ENCODE data around the gene ELMO1. TPM values are rescaled to one million over a fixed set of nuclear protein-coding genes. Genes with fewer than 3 reads are reported as not detected.

ELMO1 gene
- total RNA-seq, 1 experiment from 2014 or later, result 1.1 TPM

- Histone ChIP-seq H3K27me3 (ENCODE audit: insufficient read depth, low read length) (0 out of 2 replicates have a peak, but pooled peaks cover 4% of the 10 kb centered on the region), H3K9ac (ENCODE audit: low read length) (no peak overlapping the region), H3K4me1 (ENCODE audit: control insufficient read depth in 1 of 2, insufficient read depth in 2 of 2, low read length in 2 of 2) (no peaks in the 10 kb centered on the region), H3K9me3 (ENCODE audit: control insufficient read depth in 1 of 2, insufficient read depth in 1 of 2, low read depth in 1 of 2, low read length in 2 of 2) (no peaks in the 10 kb centered on the region), H4K20me1 (ENCODE audit: insufficient read depth) (no peaks in the 10 kb centered on the region), H3K4me3 (replicated peaks in 1 of 2; ENCODE audit: low read depth in 1 of 2, low read length in 2 of 2) (no peak overlapping the region), H3K36me3 (ENCODE audit: control insufficient read depth in 1 of 2, insufficient read depth in 2 of 2, low read length in 2 of 2) (no peaks in the 10 kb centered on the region), H3K4me2 (ENCODE audit: low read length) (no peak overlapping the region), H3K79me2 (ENCODE audit: insufficient read depth, low read length) (no peaks in the 10 kb centered on the region), H3K27ac (ENCODE audit: low read depth, low read length) (no peak overlapping the region), H3K9me2 (ENCODE audit: insufficient read depth) (no peaks in the 10 kb centered on the region), H2AFZ (ENCODE audit: low read depth, low read length, poor library complexity, severe bottlenecking) (no peak overlapping the region)
- intact Hi-C loops (cut with micrococcal nuclease), result no loop called here
- DNase-seq (ENCODE audit: low read depth, low spot score) (no peak), ATAC-seq (no peak)
- no peak for TF ChIP-seq CEBPB (IDR thresholded peaks at IDR 0.05; ENCODE audit: low read depth)
- no TSS peak for BruUV-seq (replicated peaks)
- POLR2A ChIA-PET, result no interaction called here
- RAD21 ChIA-PET (ENCODE audit: low non-redundant PET in 1 of 2, low total read pairs in 2 of 2, uncharacterized antibody in 2 of 2, unreplicated experiment in 2 of 2), result no interaction called here
- CTCF ChIA-PET, result no interaction called here
Measured at GRCh38 chr7:36910859-36911258, 537.8 kb downstream of the ELMO1 start.

GRCh38 chr7:36910401-36910800, 538.3 kb downstream of the ELMO1 start:
- intact Hi-C loops (cut with micrococcal nuclease), result no loop called here
- RAD21 ChIA-PET (ENCODE audit: low non-redundant PET in 1 of 2, low total read pairs in 2 of 2, uncharacterized antibody in 2 of 2, unreplicated experiment in 2 of 2), result no interaction called here
- CTCF ChIA-PET, result no interaction called here
- POLR2A ChIA-PET, result no interaction called here
- TF ChIP-seq CEBPB (IDR thresholded peaks at IDR 0.05; ENCODE audit: low read depth) (no peak), ATF3 (IDR thresholded peaks at IDR 0.05) (no peak), ZFX (IDR thresholded peaks at IDR 0.05) (no peak), SRF (IDR thresholded peaks at IDR 0.05; ENCODE audit: low read depth) (no peak), RAD21 (IDR thresholded peaks at IDR 0.05; ENCODE audit: low read depth) (no peak), JUND (IDR thresholded peaks at IDR 0.05) (no peak), CTCF (IDR thresholded peaks at IDR 0.05 in 2 of 3, conservative IDR thresholded peaks at IDR 0.05 in 1 of 3; ENCODE audit: borderline replicate concordance in 1 of 3, insufficient read depth in 1 of 3, low read depth in 2 of 3, low read length in 2 of 3) (no peak), ZNF274 (IDR thresholded peaks at IDR 0.05; ENCODE audit: low read depth, low read length) (no peak), YY1 (IDR thresholded peaks at IDR 0.05; ENCODE audit: extremely low read depth, insufficient replicate concordance, low read depth, low read length) (no peak)
- H3K9ac ChIP-seq (ENCODE audit: low read length), result no peak overlapping the region
- H3K36me3 ChIP-seq (ENCODE audit: control insufficient read depth in 1 of 2, insufficient read depth in 2 of 2, low read length in 2 of 2), result no peaks in the 10 kb centered on the region
- ATAC-seq (no peak), DNase-seq (ENCODE audit: low read depth, low spot score) (no peak)
- no TSS peak for BruUV-seq (replicated peaks)
- H3K4me3 ChIP-seq (replicated peaks in 1 of 2; ENCODE audit: low read depth in 1 of 2, low read length in 2 of 2), result no peak overlapping the region
- H2AFZ ChIP-seq (ENCODE audit: low read depth, low read length, poor library complexity, severe bottlenecking), result no peak overlapping the region
- no peak overlapping the region for H3K27ac ChIP-seq (ENCODE audit: low read depth, low read length)
- no peaks in the 10 kb centered on the region for H3K4me1 ChIP-seq (ENCODE audit: control insufficient read depth in 1 of 2, insufficient read depth in 2 of 2, low read length in 2 of 2)
- H3K27me3 ChIP-seq (ENCODE audit: insufficient read depth, low read length), result 0 out of 2 replicates have a peak, but pooled peaks cover 4% of the 10 kb centered on the region
- H3K9me2 ChIP-seq (ENCODE audit: insufficient read depth), result no peaks in the 10 kb centered on the region
- H3K79me2 ChIP-seq (ENCODE audit: insufficient read depth, low read length), result no peaks in the 10 kb centered on the region
- H3K4me2 ChIP-seq (ENCODE audit: low read length), result no peak overlapping the region
- H3K9me3 ChIP-seq (ENCODE audit: control insufficient read depth in 1 of 2, insufficient read depth in 1 of 2, low read depth in 1 of 2, low read length in 2 of 2), result no peaks in the 10 kb centered on the region
- H4K20me1 ChIP-seq (ENCODE audit: insufficient read depth), result no peaks in the 10 kb centered on the region
